Sigmoid colon (tissue), 7 donors: ENCODE results near the gene CDC14A. TPM values are rescaled to one million over a fixed set of nuclear protein-coding genes. Genes with fewer than 3 reads are reported as not detected.

Experiments
- DNase-seq: peaks from one replicate; pipeline ENCODE4 v3.0.0-alpha.2; 2019
- H3K27ac ChIP-seq, 4 donors: fragments of 200-600 bp; sonication (generic); one replicate each; pipeline ENCODE4 v1.5.1; 2016 to 2019; ENCODE audit warnings: mild to moderate bottlenecking in 1 of 4
- H3K27me3 ChIP-seq, 3 donors: fragments of 200-600 bp; sonication (generic); one replicate each; pipeline ENCODE4 v1.5.1; 2019; ENCODE audit warnings: mild to moderate bottlenecking in 1 of 3
- H3K36me3 ChIP-seq, 4 donors: fragments of 200-600 bp; sonication (generic); one replicate each; pipeline ENCODE4 v1.5.1; 2016 to 2019
- H3K4me1 ChIP-seq, 4 donors: fragments of 200-600 bp; sonication (generic); one replicate each; pipeline ENCODE4 v1.5.1; 2017 to 2019
- H3K4me3 ChIP-seq, 4 donors: fragments of 200-600 bp; sonication (generic); one replicate each; pipeline ENCODE4 v1.5.1; 2017 to 2019; ENCODE audit warnings: mild to moderate bottlenecking in 2 of 4, moderate library complexity in 1 of 4
- H3K9me3 ChIP-seq, 4 donors: fragments of 200-600 bp in 3 of 4; sonication (generic) in 3 of 4; one replicate each; pipeline versions ENCODE4 v1.5.1 to v1.6.1; 2013 to 2019
- EP300 ChIP-seq, 4 donors: sonication (generic); formaldehyde crosslinking; IDR thresholded peaks; one replicate each; pipeline ENCODE4 v1.6.1; 2017; ENCODE audit warnings: antibody characterized with exemption in 4 of 4
- POLR2A ChIP-seq, 2 donors: fragments of 450-650 bp; IDR thresholded peaks; one replicate each; pipeline ENCODE4 v1.6.1; 2016; ENCODE audit warnings: antibody characterized with exemption in 2 of 2, mild to moderate bottlenecking in 2 of 2, moderate library complexity in 2 of 2
- POLR2AphosphoS5 ChIP-seq, 4 donors: sonication (generic); formaldehyde crosslinking; IDR thresholded peaks; one replicate each; pipeline ENCODE4 v1.6.1; 2017; ENCODE audit warnings: antibody characterized with exemption in 4 of 4
- WGBS, 2 donors: extraction: QIAGEN DNeasy Blood & Tissue Kit; methylation state at CpG; one replicate each; pipeline ENCODE4 v1.1.7; 2013; 5-methylcytosine and 5-hydroxymethylcytosine counted together
- intact Hi-C: fragments of 100-400 bp; cut with DNase I; formaldehyde crosslinking; loops from one replicate; pipeline ENCODE4 v1.15.1; 2023
- polyA plus RNA-seq, 3 donors: library from polyadenylated mRNA; stranded (reverse); fragments of 200-250 nt; gene quantifications; one replicate each; pipeline ENCODE4 v1.2.3, GENCODE V29; 2013
- total RNA-seq, 4 donors: library from RNA; depleted of rRNA; stranded (reverse); fragments of >200 nt; gene quantifications; one replicate each; pipeline ENCODE4 v1.1.0, GENCODE V29; 2016
- TF ChIP-seq, protein P1 (sequence below), 4 experiments: fragments of 450-650 bp in 3 of 4; fragments of 200-600 bp in 1 of 4; IDR thresholded peaks; one replicate each; pipeline ENCODE4 v1.5.1; 2016 to 2019; ENCODE audit warnings: antibody characterized with exemption in 4 of 4, mild to moderate bottlenecking in 3 of 4, moderate library complexity in 2 of 4
- donor health status: healthy with polysubstance abuse.
- donor health status: Bipolar disorder and iron deficiency.
- donor health status: healthy.

Gene CDC14A
- total and polyA plus RNA-seq, 7 donors = 4.6 to 22.7 (median 11.8) TPM

DNA sequence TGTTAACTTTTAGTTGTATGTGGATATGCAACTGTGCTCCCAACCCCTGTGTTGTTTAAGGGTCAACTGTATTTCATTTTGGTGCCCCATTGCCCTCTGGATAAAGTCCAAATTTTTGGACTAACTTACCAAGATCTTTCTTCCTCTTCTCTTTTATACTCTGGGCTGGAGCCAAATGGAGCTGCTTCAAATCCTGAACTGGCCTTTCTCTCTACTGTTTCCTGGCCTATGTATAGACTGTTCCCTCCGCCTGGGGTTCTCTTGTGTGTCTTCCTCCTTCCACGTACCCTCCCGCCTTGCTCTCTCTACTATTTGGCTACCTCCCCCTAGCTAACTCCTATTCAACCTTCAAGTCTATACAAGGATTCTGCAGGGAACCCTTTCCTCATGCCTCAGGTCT is 8.4 kb upstream of the CDC14A start:
- Histone ChIP-seq H3K27me3 (no peaks in the 10 kb centered on the region), H3K9me3 (no peaks in the 10 kb centered on the region), H3K27ac (no peak overlapping the region), H3K36me3 (no peaks in the 10 kb centered on the region), H3K4me3 (no peak overlapping the region), H3K4me1 (no peaks in the 10 kb centered on the region)
- WGBS, 2 donors = 73 to 82% methylated on average over 3 of the region's 3 CpGs
- DNase-seq = no peak
- TF ChIP-seq POLR2A (IDR thresholded peaks at IDR 0.05) (no peak), EP300 (IDR thresholded peaks at IDR 0.05) (no peak), POLR2AphosphoS5 (IDR thresholded peaks at IDR 0.05) (no peak)
- TF ChIP-seq, protein P1, sequence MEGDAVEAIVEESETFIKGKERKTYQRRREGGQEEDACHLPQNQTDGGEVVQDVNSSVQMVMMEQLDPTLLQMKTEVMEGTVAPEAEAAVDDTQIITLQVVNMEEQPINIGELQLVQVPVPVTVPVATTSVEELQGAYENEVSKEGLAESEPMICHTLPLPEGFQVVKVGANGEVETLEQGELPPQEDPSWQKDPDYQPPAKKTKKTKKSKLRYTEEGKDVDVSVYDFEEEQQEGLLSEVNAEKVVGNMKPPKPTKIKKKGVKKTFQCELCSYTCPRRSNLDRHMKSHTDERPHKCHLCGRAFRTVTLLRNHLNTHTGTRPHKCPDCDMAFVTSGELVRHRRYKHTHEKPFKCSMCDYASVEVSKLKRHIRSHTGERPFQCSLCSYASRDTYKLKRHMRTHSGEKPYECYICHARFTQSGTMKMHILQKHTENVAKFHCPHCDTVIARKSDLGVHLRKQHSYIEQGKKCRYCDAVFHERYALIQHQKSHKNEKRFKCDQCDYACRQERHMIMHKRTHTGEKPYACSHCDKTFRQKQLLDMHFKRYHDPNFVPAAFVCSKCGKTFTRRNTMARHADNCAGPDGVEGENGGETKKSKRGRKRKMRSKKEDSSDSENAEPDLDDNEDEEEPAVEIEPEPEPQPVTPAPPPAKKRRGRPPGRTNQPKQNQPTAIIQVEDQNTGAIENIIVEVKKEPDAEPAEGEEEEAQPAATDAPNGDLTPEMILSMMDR (IDR thresholded peaks at IDR 0.05) = no peak
- intact Hi-C loops = no loop called here

DNA sequence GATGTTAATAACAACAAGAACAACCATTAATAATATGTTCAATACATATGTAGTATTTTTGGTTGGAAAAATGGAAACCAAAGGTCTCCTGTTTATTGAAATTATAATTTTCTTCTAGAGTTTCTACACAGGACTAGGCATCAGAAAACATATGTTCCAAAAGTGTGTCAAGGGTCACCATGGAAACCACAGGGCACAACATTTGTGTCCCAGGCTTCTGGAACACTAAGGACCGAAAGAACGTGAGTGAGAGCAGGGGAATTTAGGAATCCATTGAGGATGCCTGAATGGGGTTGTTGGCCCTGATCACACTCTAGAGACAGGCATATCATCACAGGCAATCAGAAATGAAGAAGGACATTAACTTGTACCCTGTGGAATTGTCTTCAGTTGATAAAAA is 7.5 kb upstream of the CDC14A start:
- H3K27me3 ChIP-seq = no peaks in the 10 kb centered on the region
- no peaks in the 10 kb centered on the region for H3K4me1 ChIP-seq
- no peak overlapping the region for H3K27ac ChIP-seq
- intact Hi-C loops = no loop called here
- no peaks in the 10 kb centered on the region for H3K36me3 ChIP-seq
- WGBS, 2 donors = 87 to 91% methylated on average over 2 of the region's 2 CpGs
- H3K4me3 ChIP-seq = no peak overlapping the region
- TF ChIP-seq POLR2AphosphoS5 (IDR thresholded peaks at IDR 0.05) = no peak
- TF ChIP-seq EP300 (IDR thresholded peaks at IDR 0.05) = no peak
- no peak for TF ChIP-seq POLR2A (IDR thresholded peaks at IDR 0.05)
- no peaks in the 10 kb centered on the region for H3K9me3 ChIP-seq
- no peak for DNase-seq

- no peak for DNase-seq
- H3K27ac ChIP-seq = no peak overlapping the region
- no peaks in the 10 kb centered on the region for H3K9me3 ChIP-seq
- H3K27me3 ChIP-seq = no peaks in the 10 kb centered on the region
- no peak overlapping the region for H3K4me3 ChIP-seq
- no peaks in the 10 kb centered on the region for H3K4me1 ChIP-seq
- intact Hi-C loops = no loop called here
- no peaks in the 10 kb centered on the region for H3K36me3 ChIP-seq
- TF ChIP-seq EP300 (IDR thresholded peaks at IDR 0.05) = no peak
- TF ChIP-seq, protein P1 (IDR thresholded peaks at IDR 0.05) = no peak
- TF ChIP-seq POLR2AphosphoS5 (IDR thresholded peaks at IDR 0.05) = no peak
- no peak for TF ChIP-seq POLR2A (IDR thresholded peaks at IDR 0.05)
- 93 to 95% methylated on average over 2 of the region's 2 CpGs for WGBS, 2 donors
These were observed 5.9 kb upstream of the CDC14A start for GRCh38 chr1:100346387-100346786.

- no peaks in the 10 kb centered on the region for H3K36me3 ChIP-seq
- DNase-seq = no peak
- TF ChIP-seq POLR2A (IDR thresholded peaks at IDR 0.05) = no peak
- TF ChIP-seq POLR2AphosphoS5 (IDR thresholded peaks at IDR 0.05) = no peak
- no peak for TF ChIP-seq EP300 (IDR thresholded peaks at IDR 0.05)
- TF ChIP-seq, protein P1 (IDR thresholded peaks at IDR 0.05) = no peak
- 80% methylated on average over 5 of the region's 5 CpGs for WGBS, 2 donors
- intact Hi-C loops = no loop called here
- H3K4me1 ChIP-seq = no peaks in the 10 kb centered on the region
- H3K9me3 ChIP-seq = no peaks in the 10 kb centered on the region
- H3K4me3 ChIP-seq = no peak overlapping the region
- H3K27ac ChIP-seq = no peak overlapping the region
- H3K27me3 ChIP-seq = no peaks in the 10 kb centered on the region
These were observed 5.0 kb upstream of the CDC14A start for GRCh38 chr1:100347009-100347966.

GRCh38 chr1:100348549-100349144 is 3.7 kb upstream of the CDC14A start:
- H3K4me3 ChIP-seq = no peak overlapping the region
- H3K27ac ChIP-seq = no peak overlapping the region
- no peaks in the 10 kb centered on the region for H3K27me3 ChIP-seq
- peaks cover 0 to 8% (median 4%) of the 10 kb centered on the region in 4 donors for H3K4me1 ChIP-seq
- intact Hi-C loops = no loop called here
- no peak for DNase-seq
- WGBS, 2 donors = 48 to 90% methylated on average over 9 of the region's 9 CpGs
- H3K9me3 ChIP-seq = no peaks in the 10 kb centered on the region
- H3K36me3 ChIP-seq = no peaks in the 10 kb centered on the region
- TF ChIP-seq POLR2AphosphoS5 (IDR thresholded peaks at IDR 0.05) (no peak), EP300 (IDR thresholded peaks at IDR 0.05) (no peak), POLR2A (IDR thresholded peaks at IDR 0.05) (no peak)
- TF ChIP-seq, protein P1 (IDR thresholded peaks at IDR 0.05) = no peak
